OCI-LY1 (cell line): Measurements from ENCODE around the gene TBCE.
A peak's percentile ranks its signal among the peaks of the same experiment; 100 is the strongest.

Experiments used
- H2AFZ ChIP-seq: fragments of 200-600 bp; sonication (generic), shearing (Covaris generic); 2 replicates; pipeline ENCODE4 v1.6.0; 2014; ENCODE audit warnings: antibody characterized with exemption, mild to moderate bottlenecking, low read length
- H3F3A ChIP-seq: fragments of 200-600 bp; sonication (generic), shearing (Covaris generic); 2 replicates; pipeline ENCODE4 v1.6.0; 2014; ENCODE audit warnings: mild to moderate bottlenecking, antibody characterized with exemption, low read length, moderate library complexity; ENCODE audit not compliant: insufficient read depth
- H3K27ac ChIP-seq: fragments of 200-600 bp; sonication (generic); 2 replicates; pipeline ENCODE4 v1.5.1; 2014; ENCODE audit warnings: low read length, mixed run types, mild to moderate bottlenecking, low read depth; ENCODE audit not compliant: poor library complexity, severe bottlenecking
- H3K27me3 ChIP-seq: fragments of 200-600 bp; sonication (generic); 2 replicates; pipeline ENCODE4 v1.6.0; 2014; ENCODE audit warnings: antibody characterized with exemption, mild to moderate bottlenecking, low read length, moderate library complexity; ENCODE audit not compliant: insufficient read depth
- H3K36me3 ChIP-seq: fragments of 200-600 bp; sonication (generic); 2 replicates; pipeline ENCODE4 v1.6.1; 2014; ENCODE audit warnings: mild to moderate bottlenecking, antibody characterized with exemption, low read length, moderate library complexity, mixed read lengths; ENCODE audit not compliant: insufficient read depth
- H3K4me1 ChIP-seq: fragments of 200-600 bp; sonication (generic); 2 replicates; pipeline ENCODE4 v1.5.1; 2014; ENCODE audit warnings: mild to moderate bottlenecking, low read length, moderate library complexity; ENCODE audit not compliant: insufficient read depth, severe bottlenecking
- H3K4me2 ChIP-seq: fragments of 200-600 bp; sonication (generic), shearing (Covaris generic); 2 replicates; pipeline ENCODE4 v1.6.1; 2014; ENCODE audit warnings: low read length
- H3K4me3 ChIP-seq: fragments of 200-600 bp; sonication (generic); 2 replicates; pipeline ENCODE4 v1.5.1; 2014; ENCODE audit warnings: low read length, low read depth, mild to moderate bottlenecking, mixed read lengths; ENCODE audit not compliant: poor library complexity, severe bottlenecking
- H3K79me2 ChIP-seq: fragments of 200-600 bp; shearing (Covaris generic); 2 replicates; pipeline ENCODE4 v1.6.1; 2016; ENCODE audit warnings: mixed run types, low read length, mixed read lengths; ENCODE audit not compliant: insufficient read depth
- H3K9ac ChIP-seq: fragments of 200-600 bp; sonication (generic), shearing (Covaris generic); 2 replicates; pipeline ENCODE4 v1.6.1; 2014; ENCODE audit warnings: mild to moderate bottlenecking, low read length, mixed read lengths
- H3K9me2 ChIP-seq: fragments of 200-600 bp; sonication (generic), shearing (Covaris generic); 2 replicates; pipeline ENCODE4 v1.6.1; 2014; ENCODE audit warnings: low read depth, mild to moderate bottlenecking, low read length, mixed read lengths
- H3K9me3 ChIP-seq: fragments of 200-600 bp; shearing (Covaris generic); 2 replicates; pipeline ENCODE4 v1.6.1; 2014; ENCODE audit warnings: low read length, mixed read lengths
- H4K20me1 ChIP-seq: fragments of 200-600 bp; sonication (generic), shearing (Covaris generic); 2 replicates; pipeline ENCODE4 v1.6.0; 2016; ENCODE audit warnings: mild to moderate bottlenecking, low read length; ENCODE audit not compliant: insufficient read depth
- CTCF ChIP-seq: fragments of 200-600 bp; sonication (generic), shearing (Covaris generic); IDR thresholded peaks from 2 replicates; pipeline ENCODE4 v1.5.1; 2017; ENCODE audit warnings: mild to moderate bottlenecking, antibody characterized with exemption, low read length, moderate library complexity, mixed read lengths
- EZH2 ChIP-seq: fragments of 200-600 bp; sonication (generic), shearing (Covaris generic); IDR thresholded peaks from 2 replicates; pipeline ENCODE4 v1.8.0; 2017; ENCODE audit warnings: borderline replicate concordance, mixed run types, mild to moderate bottlenecking, antibody characterized with exemption, low read length, moderate library complexity, mixed read lengths

The TBCE gene

GRCh38 chr1:235324296-235324695, 42.9 kb upstream of the TBCE start:
- Histone ChIP-seq H3K27ac (peak overlapping the region; percentile 56), H3K9me3 (no peaks in the 10 kb centered on the region), H3K36me3 (peaks cover 43% of the 10 kb centered on the region), H3K79me2 (peaks cover 83% of the 10 kb centered on the region), H3K9me2 (no peaks in the 10 kb centered on the region), H3K4me1 (peaks cover 25% of the 10 kb centered on the region), H2AFZ (no peak overlapping the region), H3F3A (no peaks in the 10 kb centered on the region), H3K27me3 (no peaks in the 10 kb centered on the region), H3K4me3 (peak overlapping the region; percentile 79), H3K4me2 (peak overlapping the region; percentile 84), H3K9ac (peak overlapping the region; percentile 91; the same call in 1 of the 2 replicates), H4K20me1 (no peaks in the 10 kb centered on the region)
- TF ChIP-seq CTCF (no peak), EZH2 (no peak)

GRCh38 chr1:235325139-235325538, 42.1 kb upstream of the TBCE start:
- peak overlapping the region; percentile 91 for H3K9ac ChIP-seq
- H4K20me1 ChIP-seq: no peaks in the 10 kb centered on the region
- peak overlapping the region; percentile 56 for H3K27ac ChIP-seq
- peaks cover 83% of the 10 kb centered on the region for H3K79me2 ChIP-seq
- peak overlapping the region; percentile 79 for H3K4me3 ChIP-seq
- H3K9me3 ChIP-seq: no peaks in the 10 kb centered on the region
- no peak overlapping the region for H2AFZ ChIP-seq
- no peaks in the 10 kb centered on the region for H3K27me3 ChIP-seq
- H3K9me2 ChIP-seq: no peaks in the 10 kb centered on the region
- peak overlapping the region; percentile 84 for H3K4me2 ChIP-seq
- H3K36me3 ChIP-seq: peaks cover 37% of the 10 kb centered on the region; the same call in 1 of the 2 replicates
- no peaks in the 10 kb centered on the region for H3F3A ChIP-seq
- TF ChIP-seq CTCF (no peak), EZH2 (no peak)
- peaks cover 33% of the 10 kb centered on the region for H3K4me1 ChIP-seq

GRCh38 chr1:235325854-235326253, 41.4 kb upstream of the TBCE start:
- Histone ChIP-seq H3K9me3 (no peaks in the 10 kb centered on the region), H3K9me2 (no peaks in the 10 kb centered on the region), H3F3A (no peaks in the 10 kb centered on the region), H3K79me2 (peaks cover 82% of the 10 kb centered on the region), H3K27ac (peak overlapping the region; percentile 81), H3K4me3 (peak overlapping the region; percentile 79), H3K36me3 (peaks cover 30% of the 10 kb centered on the region; the same call in 1 of the 2 replicates), H3K4me2 (peak overlapping the region; percentile 84), H3K9ac (peak overlapping the region; percentile 91), H3K4me1 (peaks cover 40% of the 10 kb centered on the region), H2AFZ (no peak overlapping the region), H3K27me3 (no peaks in the 10 kb centered on the region), H4K20me1 (no peaks in the 10 kb centered on the region)
- no peak for TF ChIP-seq CTCF
- no peak for TF ChIP-seq EZH2
